Right kidney (tissue), 1 donor: ENCODE results near the gene KCNF1.

ENCODE experiments used
- DNase-seq: peaks from one replicate; pipeline ENCODE4 v3.0.0-alpha.2; 2016

Gene KCNF1

DNA sequence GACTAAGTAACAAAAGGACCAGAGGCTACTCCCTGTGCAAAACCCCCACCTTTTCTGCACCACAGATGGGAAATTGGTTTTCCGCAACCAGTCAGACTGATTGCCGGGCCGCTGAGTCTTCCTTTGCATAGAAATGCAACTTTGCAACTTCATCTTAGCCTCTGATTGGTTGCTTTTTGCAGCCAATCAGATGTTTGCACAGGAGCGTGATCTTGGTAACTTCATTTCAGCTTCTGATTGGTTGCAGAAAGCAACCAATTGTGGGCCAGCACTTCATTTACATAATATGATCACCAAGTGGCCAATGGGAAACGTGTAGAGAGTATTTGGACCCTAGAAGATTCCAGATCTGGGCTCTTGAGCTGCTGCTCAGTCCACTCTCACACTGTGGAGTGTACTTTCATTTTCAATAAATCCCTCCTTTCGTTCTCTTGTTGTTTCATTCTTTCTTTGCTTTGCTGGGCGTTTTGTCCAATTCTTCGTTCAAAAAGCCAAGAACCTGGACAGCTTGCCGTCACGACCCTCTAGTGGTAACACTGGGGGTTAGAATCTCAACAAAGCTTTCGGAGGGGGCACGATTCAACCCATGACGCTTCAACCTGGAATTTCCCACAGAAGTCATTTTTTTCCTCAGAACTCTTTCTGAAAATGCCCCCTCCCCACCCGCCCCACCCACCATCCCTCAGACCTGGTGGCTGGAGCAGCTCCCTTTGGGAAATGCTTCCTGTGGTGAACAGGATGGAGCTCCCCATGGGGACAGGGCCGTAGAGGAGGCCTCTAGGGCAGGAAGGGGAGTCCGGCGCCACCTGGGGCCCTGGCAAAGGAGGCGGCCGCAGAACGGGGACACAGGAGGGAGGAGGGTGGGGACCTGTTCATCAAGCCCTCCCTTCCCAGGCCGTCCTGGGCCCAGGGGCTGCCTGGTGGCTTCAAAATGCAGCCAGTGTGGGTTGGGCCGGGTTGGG lies 31.8 kb upstream of the KCNF1 start:
- no peak for DNase-seq

DNA sequence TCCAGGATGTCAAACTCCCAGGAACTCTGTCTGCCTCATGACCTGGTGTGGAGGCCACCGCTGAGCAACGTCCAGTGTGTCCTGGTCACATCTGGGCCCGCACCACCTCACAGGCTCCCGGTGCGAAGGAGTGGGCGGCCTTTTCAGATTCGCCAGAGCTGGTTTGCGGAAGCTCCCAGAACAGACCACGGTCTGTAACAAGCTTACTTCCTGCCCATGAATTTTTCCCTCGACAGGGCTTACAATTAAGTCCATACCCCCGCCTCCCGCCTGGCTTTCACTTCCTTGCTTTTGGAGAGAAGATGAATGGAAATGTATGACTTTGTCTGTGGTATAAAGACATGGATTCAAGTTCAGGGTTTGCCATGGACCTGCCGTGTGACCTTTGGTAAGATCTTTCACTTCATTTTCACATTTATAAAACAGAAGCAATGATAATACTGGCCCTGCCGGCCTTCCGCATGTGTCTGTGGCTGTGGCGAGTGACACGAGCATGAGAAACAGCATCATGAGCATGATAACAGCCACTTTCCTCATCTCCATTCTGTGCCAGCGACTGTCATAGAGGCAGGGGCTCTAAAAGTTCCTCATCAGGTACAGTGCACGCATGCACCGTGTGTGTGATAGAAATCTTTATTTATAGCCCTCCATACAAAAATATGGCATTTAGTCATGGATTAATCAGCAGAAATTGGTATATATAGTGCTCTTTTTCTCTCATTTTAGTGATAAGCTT lies 31.0 kb upstream of the KCNF1 start:
- no peak for DNase-seq

DNA sequence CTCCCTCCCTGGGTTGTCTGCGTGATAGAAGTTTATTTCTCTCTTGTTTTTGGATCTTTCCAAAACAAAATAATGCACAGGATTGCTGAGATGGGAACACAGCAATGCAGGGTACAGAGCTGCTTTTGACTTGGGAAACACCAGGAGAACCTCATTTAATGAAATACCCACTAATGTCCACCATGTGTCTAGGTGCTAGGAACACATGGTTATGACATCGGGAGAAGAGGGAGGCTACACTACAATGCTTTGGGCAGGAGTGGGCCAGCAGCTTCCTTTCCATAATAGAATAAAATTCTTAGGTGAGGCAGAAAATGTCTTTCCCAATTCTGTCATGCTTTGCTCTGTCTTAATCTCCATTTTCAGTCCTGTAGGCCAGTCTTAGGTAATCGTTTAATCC lies 29.2 kb upstream of the KCNF1 start:
- no peak for DNase-seq

DNA sequence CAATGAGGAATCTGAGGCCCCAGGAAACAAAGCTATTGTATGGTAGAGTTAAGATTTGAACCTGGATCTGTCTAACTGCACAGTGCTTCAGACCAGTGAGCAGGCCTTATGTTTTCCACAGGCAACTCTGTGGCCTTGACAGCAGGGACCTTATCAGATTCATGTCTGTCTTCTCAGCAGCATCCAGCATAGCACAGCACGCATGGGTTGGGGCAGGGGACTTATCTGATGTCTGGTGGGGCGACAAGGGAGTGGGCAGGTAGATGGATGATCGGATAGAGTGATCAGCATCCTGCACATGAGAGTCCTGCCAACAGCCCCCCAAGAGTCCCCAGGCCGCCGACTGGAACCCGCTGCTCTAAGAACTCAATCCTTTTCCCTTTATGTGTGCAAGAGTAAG lies 28.7 kb upstream of the KCNF1 start:
- no peak for DNase-seq

DNA sequence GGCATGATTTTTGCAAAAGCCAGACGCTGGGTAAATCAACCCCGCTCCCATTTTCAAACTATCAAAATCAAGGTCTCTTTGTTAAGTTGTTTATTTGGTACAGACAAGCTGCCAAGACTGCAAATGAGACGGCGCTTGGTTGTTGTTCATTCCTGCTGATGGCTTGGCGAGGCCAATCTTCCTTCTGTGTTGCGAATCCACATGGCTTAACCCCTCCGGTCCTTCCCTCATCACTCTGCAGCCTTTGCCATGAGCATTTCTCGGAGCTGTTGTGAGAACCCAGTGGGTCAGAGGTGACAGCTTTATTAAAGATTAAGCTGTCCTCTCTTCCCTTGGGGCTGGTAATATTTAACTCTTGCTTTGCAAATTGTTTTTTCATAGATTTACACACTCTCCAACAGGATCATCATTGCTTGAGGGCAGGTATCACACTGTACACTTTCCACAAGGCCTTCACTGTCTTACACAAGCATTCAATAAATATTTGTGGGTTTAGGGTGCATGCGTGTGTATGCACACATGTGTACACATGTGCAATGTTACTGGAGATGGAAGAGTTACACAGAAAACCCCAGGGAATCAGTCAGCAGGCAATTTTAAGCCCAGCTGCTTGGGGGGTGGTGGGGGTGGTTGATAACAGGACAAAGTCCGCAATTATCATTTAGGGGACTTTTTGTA lies 27.8 kb upstream of the KCNF1 start:
- peak; percentile 35 for DNase-seq

DNA sequence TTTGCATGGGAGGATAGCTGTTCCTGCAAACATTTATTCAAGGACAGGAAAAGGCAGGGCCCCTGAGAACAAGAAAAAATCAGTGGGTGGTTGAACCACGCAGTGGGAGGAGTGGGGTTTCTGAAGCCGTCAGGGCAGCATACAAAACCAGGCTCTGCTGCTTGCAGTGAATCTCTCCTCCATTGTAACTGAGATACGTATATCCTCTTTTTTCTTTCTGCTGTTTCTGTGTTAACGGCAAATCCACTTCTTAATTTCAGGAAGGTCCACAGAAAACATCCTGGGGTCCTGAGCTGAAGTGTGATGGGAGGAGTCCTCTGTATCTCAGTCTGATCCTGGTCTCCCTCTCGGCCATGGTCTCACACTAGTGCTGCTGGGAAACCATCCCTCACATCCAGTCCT lies 27.2 kb upstream of the KCNF1 start:
- no peak for DNase-seq

DNA sequence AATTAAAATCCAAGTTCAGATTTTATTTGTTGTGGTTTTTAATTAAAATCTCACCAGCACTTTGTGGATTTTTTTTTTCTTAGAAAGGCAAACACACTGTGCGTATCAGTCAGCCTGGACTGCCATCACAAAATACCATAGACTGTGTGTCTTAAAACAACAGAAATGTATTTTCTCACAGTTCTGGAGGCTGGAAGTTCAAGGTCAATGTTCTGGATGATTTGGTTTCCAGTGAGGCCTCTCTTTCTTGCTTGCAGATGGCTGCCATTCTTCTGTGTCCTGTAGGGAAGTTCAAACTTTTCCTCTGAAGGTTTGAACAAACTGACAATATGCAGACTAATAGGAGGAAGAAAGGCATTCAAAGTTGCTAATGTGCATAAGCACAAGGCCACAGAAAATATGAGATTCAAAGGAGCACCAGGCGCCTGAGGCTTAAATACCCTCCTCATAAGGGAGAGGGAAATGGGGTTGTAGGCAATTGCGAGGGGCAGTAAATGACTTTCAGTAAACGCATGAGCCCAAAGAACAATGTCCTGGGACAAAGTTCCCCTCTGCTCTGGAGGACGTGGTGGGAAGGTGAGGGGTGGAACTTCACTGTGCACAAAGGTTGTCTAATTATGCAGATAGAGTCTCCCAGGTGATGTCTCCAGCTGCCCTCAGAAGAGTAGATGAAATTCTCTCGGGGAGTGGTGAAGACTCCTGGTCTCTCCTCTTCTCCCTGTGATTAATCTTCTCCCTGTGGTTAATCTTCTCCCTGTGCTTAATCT lies 26.5 kb upstream of the KCNF1 start:
- DNase-seq = no peak

DNA sequence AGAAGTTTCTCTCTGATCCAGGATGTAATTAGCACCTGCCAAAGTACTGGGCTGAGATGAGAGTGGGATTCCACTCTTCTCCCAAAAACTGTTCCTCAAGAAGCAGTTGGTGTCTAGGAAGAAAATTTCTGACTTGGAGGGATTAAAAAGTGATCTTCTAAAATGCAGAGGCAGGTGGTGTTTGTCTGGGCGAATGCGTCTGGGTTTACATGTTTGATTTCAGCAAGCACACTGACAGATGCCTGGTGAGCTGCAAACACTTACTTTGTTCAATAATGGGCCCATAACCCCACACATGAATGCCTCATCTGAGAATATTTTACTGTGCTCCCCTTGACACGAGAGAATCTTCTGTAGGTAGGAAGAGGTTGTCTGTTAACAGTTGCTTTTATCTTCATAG lies 24.3 kb upstream of the KCNF1 start:
- no peak for DNase-seq

DNA sequence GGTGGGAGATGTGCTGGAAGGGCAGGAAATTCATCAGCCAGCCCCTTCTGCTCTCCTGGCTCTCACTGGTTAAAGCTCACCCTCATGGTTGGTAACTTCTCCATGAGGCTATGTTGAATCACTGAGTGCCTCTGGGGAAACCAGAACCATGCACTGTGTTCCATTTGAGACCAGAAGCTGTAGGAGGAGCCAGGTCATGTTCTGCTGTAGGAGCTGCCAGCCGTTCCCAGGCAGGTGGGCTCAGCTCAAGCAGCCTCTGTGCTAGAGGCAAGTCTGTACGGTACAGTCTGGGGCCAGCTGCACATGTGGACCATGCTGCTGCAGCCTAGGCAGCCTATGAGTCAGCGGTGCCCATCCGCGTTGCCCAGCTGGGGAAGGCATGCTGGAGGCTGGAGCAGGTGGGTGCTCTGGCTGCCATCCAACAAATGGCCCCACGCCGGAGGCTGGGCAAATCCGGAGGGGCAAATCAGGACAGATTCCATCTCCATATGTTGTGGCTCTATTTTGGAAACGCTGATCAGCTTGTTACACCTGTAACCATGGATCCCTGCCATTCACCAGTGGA lies 22.0 kb upstream of the KCNF1 start:
- no peak for DNase-seq

DNA sequence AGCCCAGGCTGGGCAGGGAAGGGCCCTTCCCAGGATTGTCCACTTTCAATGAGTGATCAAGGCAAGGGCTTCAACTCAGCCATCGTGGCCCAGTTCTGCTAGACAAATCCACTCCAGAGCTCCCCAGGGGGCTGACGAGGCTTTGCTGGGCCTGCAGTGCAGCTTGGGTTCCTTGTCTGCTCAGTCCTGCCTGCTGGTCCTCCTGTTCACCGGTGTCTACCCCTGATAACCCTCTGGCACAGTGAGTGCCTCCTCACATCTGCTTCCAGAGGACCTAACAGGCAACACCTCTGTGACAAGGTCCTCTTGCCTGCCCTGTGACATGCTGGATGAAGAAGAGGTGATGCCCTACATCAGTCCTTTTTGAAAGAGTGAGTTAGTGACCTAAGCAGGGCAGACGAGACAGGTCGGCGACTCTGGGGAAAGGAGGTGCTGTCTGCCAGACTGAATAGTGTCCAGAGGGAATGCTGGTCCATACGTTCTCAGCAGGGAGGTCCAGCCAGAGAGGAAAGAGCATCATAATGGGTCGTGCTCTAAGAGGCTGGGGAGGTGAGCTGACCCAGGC lies 20.9 kb upstream of the KCNF1 start:
- no peak for DNase-seq

DNA sequence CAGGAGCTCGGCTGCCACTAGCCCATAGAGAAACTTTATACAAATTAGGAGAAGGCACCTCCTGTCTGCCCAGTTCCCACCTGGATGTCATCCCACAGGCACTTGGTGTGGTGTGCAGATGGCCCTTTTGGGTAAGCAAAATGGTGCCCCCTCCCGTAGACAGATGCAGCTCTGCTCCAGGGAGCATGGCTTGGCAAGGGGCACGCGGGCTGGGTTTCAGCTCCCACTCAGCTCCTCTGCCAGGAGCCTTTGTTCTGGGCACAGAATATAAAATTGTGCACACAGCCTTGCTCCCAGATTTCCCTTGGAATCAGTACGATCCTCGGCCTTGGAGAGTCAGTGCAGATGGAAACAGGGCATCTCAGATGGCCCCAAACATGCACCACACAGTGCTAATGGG lies 20.3 kb upstream of the KCNF1 start:
- no peak for DNase-seq

DNA sequence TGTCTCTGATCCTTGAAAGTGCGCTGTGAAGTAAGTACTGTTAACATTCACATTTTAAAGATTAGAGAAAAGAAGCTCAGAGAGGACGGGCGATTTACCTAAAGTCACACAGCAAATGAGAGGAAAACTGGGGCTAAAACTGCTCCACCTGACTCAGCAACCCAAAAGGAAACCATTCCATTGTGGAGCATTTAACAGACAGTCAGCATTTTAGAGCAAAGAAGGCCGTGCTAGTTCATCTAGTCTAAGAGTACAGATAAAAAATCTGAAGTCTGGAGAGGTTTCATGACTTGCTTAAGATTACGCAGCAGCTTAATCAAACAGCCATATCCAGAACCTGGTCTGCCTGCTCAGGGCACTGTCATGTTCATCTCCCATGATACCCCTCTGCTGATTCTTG lies 19.9 kb upstream of the KCNF1 start:
- DNase-seq = no peak

DNA sequence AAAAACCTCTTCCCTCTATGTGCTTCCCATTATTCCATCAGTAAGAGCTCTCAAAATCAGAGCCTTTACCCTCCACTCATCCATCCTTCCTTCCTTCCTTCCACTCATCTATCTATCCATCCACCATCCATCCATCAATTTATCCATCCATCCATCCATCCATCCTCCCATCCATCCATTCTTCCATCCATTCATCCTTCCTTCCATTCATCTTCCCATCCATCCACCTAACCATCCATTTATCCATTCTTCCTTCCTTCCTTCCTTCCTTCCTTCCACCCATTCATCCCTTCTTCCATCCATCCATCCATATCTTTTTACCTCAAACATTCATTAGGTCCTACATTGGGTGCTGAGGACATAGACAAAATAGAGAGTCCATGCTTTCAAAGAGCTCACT lies 19.4 kb upstream of the KCNF1 start:
- no peak for DNase-seq

DNA sequence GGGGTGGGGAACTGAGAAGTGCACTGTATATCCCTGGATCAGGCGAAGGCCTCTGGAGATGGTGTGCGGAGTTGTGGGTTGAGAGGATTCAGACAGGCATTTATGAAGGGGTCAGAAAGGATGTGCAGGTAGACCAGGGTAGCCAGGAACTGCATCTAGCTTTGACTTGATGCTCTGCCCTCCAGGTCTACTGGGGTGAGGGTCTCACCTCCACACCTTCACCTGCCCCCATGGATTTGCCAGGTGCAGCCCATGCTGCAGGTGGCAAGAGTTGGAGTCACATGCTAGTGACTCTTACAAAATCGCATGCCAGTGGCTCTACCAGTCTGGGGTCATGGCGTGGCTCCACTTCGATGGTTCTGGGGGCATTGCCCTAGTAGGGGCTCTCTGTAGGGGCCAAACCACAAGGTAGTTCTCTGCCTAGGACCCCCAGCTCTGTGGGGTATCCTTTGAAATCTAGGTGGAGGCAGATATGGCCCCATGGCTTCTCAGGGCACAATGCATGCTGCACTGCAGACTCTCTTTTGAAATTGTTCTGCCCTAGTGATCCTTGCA lies 18.9 kb upstream of the KCNF1 start:
- no peak for DNase-seq

DNA sequence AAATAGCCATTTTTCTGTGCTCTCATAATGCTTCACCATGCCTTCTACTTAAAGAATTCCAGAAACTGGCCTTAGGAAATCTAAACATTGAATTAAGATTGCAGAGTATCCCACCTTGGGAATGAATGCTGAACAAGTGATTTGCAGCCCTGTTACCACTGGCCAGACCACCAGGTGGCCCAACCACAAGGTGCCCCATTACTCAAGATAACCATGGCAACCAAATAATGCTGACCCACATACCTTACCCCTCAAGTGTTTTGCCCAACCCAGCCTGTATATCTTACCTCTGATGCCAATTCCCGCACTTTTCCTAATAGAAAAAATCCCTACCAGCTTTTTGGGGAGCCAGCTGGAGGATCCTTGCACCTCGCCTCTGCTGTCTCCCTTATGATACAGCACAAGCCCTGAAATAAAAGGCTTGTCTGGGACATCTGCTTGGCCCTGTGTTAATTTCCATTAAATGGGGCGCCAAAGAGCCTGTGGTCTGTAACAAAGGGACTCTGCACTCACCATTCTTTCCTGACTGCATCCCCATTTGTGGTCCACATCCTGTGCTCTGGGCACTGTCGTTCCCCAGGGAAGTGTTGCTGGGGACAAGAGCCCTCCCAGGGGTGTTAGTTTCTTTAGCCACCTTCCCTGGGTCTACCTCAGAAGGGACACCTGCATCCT lies 17.3 kb upstream of the KCNF1 start:
- no peak for DNase-seq

DNA sequence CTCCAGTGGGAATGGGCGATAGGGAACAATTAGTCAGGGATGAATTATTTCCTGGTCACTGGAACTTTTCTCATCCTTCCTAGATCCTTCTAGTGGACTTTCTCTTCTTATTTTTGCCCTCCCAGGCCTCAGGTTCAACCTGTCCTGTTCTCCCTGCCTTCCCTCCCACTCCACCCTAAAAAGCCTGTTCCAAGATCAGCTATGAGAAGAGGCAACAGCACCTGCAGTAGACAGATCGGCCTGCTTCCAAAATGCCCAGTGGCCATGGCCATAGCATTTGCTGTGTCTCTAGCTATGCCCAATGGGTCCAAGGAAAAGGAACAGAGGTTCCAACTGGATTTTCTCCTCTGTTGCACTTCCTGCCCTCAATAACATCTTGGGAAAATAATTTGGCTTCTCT lies 16.5 kb upstream of the KCNF1 start:
- no peak for DNase-seq

DNA sequence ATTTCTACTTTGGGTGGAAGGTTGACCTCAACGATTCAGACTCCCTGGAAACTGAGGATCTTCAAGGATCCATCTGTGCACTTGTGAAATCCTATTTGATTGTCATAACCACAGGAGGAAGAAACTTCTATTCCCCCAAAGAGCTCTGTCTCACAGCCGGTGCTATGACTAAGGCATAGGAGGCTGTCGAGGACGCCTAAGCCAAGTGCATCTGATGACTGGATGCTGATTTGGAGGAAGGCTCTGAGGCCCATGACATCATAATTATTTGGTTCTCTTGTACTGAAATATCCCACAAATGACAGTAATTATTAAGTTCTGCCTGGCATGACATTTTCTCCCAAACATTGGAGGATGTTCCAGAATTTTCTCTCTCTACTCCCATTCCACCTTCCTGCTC lies 13.8 kb upstream of the KCNF1 start:
- no peak for DNase-seq

DNA sequence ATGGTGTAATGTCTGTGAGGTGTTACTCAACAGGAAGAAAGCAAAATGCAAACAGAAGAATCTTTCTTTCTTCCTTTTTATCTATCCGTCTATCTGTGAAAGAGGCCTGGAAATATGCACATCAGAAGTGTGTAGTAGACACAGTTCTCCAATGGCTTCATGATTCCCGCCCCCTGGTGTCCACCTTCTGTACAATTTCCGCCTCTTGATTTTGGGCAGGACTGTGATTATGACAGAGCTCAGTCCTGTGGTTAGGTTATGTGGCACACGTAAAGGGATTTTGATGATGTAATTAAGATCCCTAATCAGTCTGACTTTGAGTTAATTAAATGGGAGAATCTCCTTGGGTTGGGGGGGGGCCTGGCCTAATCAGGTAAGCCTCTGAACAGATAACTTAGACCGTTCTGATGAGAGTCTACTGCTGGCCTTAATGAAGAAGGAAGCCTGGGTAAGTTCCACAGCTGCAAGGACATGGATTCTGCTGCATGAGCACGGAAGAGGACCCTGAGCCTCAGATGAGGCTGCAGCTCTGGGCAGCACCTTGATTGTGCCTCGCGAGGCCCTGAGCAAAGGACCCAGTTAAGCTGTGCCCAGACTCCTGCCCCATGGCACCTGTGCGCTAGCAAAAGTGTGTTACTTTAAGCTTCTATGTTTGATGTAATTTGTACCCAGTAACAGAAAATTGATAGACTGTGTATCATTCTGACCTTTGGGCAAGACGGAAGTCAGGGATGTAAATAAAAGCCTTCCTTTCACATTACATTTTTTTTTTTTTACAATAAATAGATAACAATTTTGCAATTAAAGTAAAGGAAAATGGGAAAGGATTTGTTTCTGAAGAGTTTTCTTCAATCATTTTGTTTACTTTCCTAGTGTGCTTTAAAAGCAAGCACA lies 11.3 kb upstream of the KCNF1 start:
- no peak for DNase-seq

DNA sequence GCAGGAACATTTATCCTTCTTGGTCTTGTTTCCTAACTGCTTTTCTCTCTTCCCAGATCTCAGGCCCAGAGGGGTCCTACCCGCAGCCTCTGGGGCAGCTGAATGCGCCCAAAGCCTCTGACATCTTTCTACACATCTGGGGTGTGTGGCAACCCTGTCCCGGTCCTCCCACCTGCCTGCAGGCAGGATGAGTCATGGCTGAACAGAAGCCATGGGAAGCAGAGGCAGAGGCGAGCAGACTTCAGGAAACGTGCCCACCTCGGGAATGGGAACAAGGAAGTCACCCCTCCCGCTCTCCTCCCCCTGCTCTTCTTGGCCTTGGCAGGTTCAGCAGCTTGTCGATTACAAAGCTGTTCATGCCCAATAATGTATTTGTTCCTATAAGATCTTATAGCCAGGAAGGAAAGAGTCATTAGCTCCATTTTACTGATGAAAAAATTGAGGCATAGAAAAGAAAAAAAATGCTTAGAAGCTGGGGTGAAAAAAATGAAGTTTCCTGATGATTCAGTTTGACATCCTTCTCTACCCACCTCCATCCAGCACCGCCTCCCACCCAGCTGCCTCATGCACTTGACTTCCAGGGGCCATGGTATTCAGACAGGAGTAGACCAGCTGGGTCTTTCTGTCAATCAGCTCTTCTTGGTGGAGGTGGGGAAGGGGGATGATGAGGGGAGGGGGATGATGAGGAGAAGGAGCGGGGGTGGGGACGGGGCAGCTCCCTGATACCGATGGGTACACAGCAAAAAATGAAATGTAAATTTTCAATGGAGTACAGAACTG lies 10.4 kb upstream of the KCNF1 start:
- DNase-seq = no peak
